Erythroblast (primary cell): ENCODE results near the gene PTPN5.

Experiments used
- GATA1 ChIP-seq: IDR thresholded peaks from 2 replicates; pipeline ENCODE4 v1.6.1; 2011; ENCODE audit warnings: low read depth, mild to moderate bottlenecking, control low read depth, low read length, moderate library complexity
- POLR2A ChIP-seq: IDR thresholded peaks from 2 replicates; pipeline ENCODE4 v1.6.1; 2011; ENCODE audit warnings: mild to moderate bottlenecking, low read length

- no peak for TF ChIP-seq POLR2A
- TF ChIP-seq GATA1: no peak
These were observed 107.3 kb downstream of the PTPN5 start for GRCh38 chr11:18684267-18684666.
